Fibroblast of skin of right quadriceps (primary cell): ENCODE data around the gene TRIM29.

Source experiments
- DNase-seq: peaks from one replicate; pipeline ENCODE4 v3.0.0-alpha.2; 2013

TRIM29 gene

GRCh38 chr11:120061761-120062560, 76.0 kb downstream of the TRIM29 start:
- DNase-seq: peak; percentile 41
